Glutamatergic neuron (in vitro differentiated cells): Measurements from ENCODE around the gene TMEM220. TPM values are rescaled to one million over a fixed set of nuclear protein-coding genes. Genes with fewer than 3 reads are reported as not detected.

Experiments used
- DNase-seq: peaks from one replicate; pipeline ENCODE4 v3.0.0; 2022
- H3K27ac Mint-ChIP-seq: one replicate; pipeline ENCODE4 v1.8.0; 2020; ENCODE audit warnings: mild to moderate bottlenecking, mixed read lengths, inconsistent platforms; ENCODE audit not compliant: unreplicated experiment
- H3K27me3 Mint-ChIP-seq: one replicate; pipeline ENCODE4 v1.8.0; 2020; ENCODE audit warnings: mild to moderate bottlenecking, moderate library complexity, mixed read lengths, inconsistent platforms; ENCODE audit not compliant: unreplicated experiment
- H3K36me3 Mint-ChIP-seq: one replicate; pipeline ENCODE4 v1.8.0; 2020; ENCODE audit warnings: mild to moderate bottlenecking, mixed read lengths, inconsistent platforms; ENCODE audit not compliant: unreplicated experiment
- H3K4me1 Mint-ChIP-seq: one replicate; pipeline ENCODE4 v1.8.0; 2020; ENCODE audit warnings: mild to moderate bottlenecking, low read depth, mixed read lengths, inconsistent platforms; ENCODE audit not compliant: unreplicated experiment
- H3K4me3 Mint-ChIP-seq: one replicate; pipeline ENCODE4 v1.8.0; 2020; ENCODE audit warnings: mild to moderate bottlenecking, mixed read lengths, inconsistent platforms; ENCODE audit not compliant: unreplicated experiment
- H3K9me3 Mint-ChIP-seq: one replicate; pipeline ENCODE4 v1.8.0; 2020; ENCODE audit warnings: mild to moderate bottlenecking, moderate library complexity, mixed read lengths, inconsistent platforms; ENCODE audit not compliant: unreplicated experiment
- total RNA-seq: library from RNA; stranded (reverse); fragmentation: NEBNext Ultra II Directional; extraction: Animal tissue kit (Norgen Biotek cat#: 25700); gene quantifications from one replicate; pipeline ENCODE4 v1.2.1, GENCODE V29; 2021; ENCODE audit not compliant: unreplicated experiment
- TF ChIP-seq, protein P1 (sequence below): fragments of 200-600 bp; sonication (generic); IDR thresholded peaks from one replicate; pipeline ENCODE4 v1.5.0; 2021; ENCODE audit not compliant: partially characterized antibody, unreplicated experiment

The TMEM220 gene
- total RNA-seq, 1 donor from 2014 or later: 1.6 TPM

DNA sequence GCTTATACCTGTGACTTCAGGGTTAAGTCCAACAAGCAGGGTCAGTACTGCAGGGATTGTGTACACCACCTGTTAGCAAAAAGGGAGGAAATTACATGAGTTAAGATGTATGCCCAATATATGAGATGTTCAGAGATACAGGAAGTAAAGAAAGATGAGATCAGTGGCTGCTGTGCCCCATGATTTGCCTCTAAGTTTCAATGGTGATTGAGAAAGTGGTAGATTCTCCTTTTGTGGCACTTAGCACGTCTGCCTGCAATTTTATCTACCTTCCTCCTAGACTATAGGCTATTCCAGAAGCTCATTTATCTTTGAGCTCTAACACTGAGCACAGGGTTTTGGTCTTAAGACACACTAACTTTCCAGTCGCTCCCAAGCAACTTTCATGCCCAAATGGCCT, 3.6 kb downstream of the TMEM220 start:
- Mint-ChIP-seq H3K4me1 (peaks cover 4% of the 10 kb centered on the region), H3K36me3 (no peaks in the 10 kb centered on the region), H3K9me3 (peaks cover 4% of the 10 kb centered on the region), H3K4me3 (no peak overlapping the region), H3K27ac (no peak overlapping the region), H3K27me3 (no peaks in the 10 kb centered on the region)
- TF ChIP-seq, protein P1, sequence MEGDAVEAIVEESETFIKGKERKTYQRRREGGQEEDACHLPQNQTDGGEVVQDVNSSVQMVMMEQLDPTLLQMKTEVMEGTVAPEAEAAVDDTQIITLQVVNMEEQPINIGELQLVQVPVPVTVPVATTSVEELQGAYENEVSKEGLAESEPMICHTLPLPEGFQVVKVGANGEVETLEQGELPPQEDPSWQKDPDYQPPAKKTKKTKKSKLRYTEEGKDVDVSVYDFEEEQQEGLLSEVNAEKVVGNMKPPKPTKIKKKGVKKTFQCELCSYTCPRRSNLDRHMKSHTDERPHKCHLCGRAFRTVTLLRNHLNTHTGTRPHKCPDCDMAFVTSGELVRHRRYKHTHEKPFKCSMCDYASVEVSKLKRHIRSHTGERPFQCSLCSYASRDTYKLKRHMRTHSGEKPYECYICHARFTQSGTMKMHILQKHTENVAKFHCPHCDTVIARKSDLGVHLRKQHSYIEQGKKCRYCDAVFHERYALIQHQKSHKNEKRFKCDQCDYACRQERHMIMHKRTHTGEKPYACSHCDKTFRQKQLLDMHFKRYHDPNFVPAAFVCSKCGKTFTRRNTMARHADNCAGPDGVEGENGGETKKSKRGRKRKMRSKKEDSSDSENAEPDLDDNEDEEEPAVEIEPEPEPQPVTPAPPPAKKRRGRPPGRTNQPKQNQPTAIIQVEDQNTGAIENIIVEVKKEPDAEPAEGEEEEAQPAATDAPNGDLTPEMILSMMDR: no peak
- no peak for DNase-seq

DNA sequence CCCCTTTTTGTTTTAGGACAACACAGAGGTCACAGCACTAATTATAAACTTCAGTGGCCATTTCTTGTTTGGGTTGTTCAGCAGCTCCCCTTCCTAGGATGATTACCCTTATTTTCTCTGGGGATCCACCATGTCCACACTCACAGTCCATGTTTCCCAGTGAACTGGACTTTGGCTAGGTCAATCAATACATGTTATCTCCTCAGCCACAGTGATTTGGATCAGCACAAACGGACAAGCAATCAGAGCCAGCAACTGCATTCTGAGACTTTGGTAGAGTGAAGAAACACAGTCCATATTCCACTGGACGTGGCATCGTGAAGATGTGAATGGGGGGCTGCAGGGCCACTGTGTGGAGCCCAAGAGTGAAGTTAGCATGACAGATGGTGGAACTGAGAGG, 4.6 kb downstream of the TMEM220 start:
- H3K4me3 Mint-ChIP-seq: no peak overlapping the region
- H3K4me1 Mint-ChIP-seq: no peaks in the 10 kb centered on the region
- no peak overlapping the region for H3K27ac Mint-ChIP-seq
- no peaks in the 10 kb centered on the region for H3K36me3 Mint-ChIP-seq
- peaks cover 3% of the 10 kb centered on the region for H3K9me3 Mint-ChIP-seq
- DNase-seq: no peak
- TF ChIP-seq, protein P1: no peak
- H3K27me3 Mint-ChIP-seq: no peaks in the 10 kb centered on the region

- no peak overlapping the region for H3K4me3 Mint-ChIP-seq
- TF ChIP-seq, protein P1: no peak
These were observed 5.2 kb downstream of the TMEM220 start for GRCh38 chr17:10724546-10725195.

DNA sequence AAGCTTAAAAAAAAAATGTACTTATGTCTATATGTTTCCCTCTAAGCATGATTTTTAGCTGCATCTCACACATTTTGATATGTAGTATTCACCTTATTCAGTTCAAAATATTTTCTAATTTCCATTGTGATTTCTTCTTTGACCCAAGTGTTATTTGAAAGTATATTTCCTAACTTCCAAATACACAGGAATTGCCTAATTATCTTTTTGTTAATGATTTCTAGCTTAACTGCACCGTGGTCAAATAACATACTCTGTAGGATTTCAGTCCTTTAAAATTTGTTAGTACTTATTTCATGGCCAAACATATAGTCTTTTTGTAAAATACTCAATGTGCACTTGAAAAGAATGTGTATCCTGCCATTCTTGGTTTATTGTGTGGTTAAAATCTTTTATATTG, 11.3 kb downstream of the TMEM220 start:
- no peaks in the 10 kb centered on the region for H3K27me3 Mint-ChIP-seq
- H3K27ac Mint-ChIP-seq: no peak overlapping the region
- H3K4me3 Mint-ChIP-seq: no peak overlapping the region
- H3K36me3 Mint-ChIP-seq: no peaks in the 10 kb centered on the region
- DNase-seq: no peak
- no peaks in the 10 kb centered on the region for H3K4me1 Mint-ChIP-seq
- TF ChIP-seq, protein P1: no peak
- H3K9me3 Mint-ChIP-seq: no peaks in the 10 kb centered on the region

More at GRCh38 chr17:10724546-10725195, 5.2 kb downstream of the TMEM220 start:
- H3K27ac Mint-ChIP-seq: no peak overlapping the region
- H3K27me3 Mint-ChIP-seq: no peaks in the 10 kb centered on the region
- no peaks in the 10 kb centered on the region for H3K9me3 Mint-ChIP-seq
- no peaks in the 10 kb centered on the region for H3K36me3 Mint-ChIP-seq
- no peaks in the 10 kb centered on the region for H3K4me1 Mint-ChIP-seq
- no peak for DNase-seq

DNA sequence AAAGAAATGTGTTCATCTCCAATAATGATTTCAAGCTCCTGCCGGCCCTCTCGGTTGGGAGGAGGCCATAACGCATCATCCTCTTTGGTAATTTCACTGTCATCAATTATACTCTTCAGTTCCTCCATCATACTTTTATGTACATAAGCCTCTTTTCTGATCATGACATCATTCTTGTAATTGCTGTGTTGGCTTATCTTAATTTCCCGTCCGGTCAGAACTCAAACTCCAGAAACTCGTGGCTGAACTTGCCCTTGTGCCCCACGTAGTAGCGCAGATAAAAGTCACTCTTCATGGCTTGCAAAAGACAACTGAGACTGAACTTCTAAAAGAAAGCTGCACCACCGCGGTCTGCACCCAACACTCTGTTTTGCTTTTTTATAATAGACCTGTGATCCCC, 13.6 kb downstream of the TMEM220 start:
- Mint-ChIP-seq H3K4me1 (no peaks in the 10 kb centered on the region), H3K27me3 (no peaks in the 10 kb centered on the region), H3K4me3 (no peak overlapping the region), H3K36me3 (no peaks in the 10 kb centered on the region), H3K9me3 (no peaks in the 10 kb centered on the region), H3K27ac (no peak overlapping the region)
- TF ChIP-seq, protein P1: no peak
- no peak for DNase-seq
